GM18517 (cell line): ENCODE measurements around the gene ERMARD.

Source experiments
- ATAC-seq: cut with Tn5 transposase; IDR thresholded peaks from one replicate; pipeline ENCODE4 v1.9.1; 2021; ENCODE audit warnings: mild to moderate bottlenecking, moderate library complexity; ENCODE audit not compliant: unreplicated experiment

ERMARD gene

DNA sequence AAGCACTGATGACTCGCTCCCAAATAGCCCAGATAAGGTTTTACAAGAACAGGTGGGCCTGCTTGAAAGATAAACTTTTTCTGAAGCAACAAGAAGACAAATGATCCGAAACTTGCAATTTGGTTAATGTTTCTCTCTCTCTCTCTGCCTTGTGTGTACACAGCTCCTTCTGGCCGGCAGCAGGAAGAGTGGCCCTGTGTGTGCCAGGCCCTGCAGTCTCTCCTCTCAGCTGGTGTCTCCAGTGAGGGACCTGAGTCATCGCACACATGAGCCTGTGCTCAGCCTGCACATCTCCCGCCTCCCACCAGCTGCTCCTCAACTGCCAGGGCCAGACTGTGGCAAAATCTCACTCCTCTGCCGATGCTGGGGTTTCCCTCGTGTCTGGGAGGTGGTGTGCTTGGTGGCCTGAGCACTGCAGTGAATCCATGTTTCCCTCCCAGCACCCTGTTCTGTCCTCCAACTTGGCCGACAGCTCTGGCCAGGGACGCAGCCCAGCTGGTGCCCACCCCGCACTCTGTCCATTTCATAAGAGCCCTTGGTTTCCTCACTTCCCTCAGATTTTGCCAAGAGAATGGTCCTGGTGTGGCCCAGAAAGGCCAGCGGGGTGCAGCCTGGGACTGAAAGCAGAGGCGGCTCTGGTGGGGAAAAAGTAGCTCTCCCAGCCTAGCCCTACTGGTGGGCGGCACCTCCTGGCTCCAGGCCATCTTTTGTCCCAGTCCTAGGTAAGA, 49.4 kb downstream of the ERMARD start:
- ATAC-seq: peak; percentile 72

DNA sequence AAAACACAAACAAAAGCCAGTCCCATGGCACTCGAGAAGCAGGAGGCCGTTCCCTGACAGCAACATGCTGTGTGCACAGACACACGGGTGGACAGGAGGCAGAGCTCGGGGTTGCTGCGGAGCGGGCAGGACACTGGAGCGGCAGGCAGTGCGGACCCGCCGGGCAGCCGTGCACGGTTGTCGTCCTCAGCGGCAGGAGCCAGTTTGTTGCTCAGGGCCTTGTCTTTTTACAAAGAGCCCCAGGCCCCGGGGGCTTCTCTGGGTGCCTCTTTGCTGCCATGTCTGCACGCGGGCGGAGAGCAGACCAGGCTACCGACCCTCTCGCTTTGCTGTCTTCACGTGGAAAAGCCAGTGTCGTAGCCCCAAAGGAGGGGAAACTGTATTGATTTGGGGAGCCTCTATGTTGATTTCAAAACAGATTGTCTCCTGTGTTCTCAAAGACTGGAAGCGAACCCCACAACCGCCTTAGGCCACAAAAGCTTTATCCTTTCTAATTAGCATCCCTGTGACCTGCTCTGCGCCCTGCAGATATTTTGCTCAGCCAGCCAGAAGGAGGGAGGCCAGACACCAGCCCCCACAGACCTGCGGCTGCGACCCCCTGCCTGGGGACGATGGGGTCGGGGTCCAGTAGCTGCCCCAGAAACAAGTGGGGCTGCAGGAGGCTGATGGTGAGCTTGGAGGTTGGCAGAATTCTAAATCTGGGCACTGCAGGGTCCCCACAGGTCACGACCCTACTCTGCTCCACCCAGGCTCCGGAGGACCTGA, 50.2 kb downstream of the ERMARD start:
- ATAC-seq: no peak

DNA sequence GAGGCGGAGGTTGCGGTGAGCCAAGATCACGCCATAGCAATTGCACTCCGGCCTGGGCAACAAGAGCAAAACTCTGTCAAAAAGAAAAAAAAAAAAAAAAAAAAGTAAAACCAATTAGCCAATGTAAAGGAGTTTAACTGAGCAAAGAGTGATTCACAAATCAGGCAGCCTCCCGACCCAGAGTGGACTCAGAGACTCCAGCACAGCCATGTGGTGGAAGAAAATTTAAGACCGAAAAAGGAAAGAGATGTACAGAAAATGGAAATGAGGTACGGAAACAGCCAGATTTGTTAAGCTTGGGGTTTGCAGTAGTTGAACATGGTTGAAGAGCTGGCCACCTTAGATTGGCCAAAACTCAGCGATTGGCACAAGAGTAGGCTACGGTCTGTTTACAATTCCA, 51.4 kb downstream of the ERMARD start:
- no peak for ATAC-seq

- peak; percentile 50 for ATAC-seq
These were observed 51.9 kb downstream of the ERMARD start for GRCh38 chr6:169803271-169803811.

DNA sequence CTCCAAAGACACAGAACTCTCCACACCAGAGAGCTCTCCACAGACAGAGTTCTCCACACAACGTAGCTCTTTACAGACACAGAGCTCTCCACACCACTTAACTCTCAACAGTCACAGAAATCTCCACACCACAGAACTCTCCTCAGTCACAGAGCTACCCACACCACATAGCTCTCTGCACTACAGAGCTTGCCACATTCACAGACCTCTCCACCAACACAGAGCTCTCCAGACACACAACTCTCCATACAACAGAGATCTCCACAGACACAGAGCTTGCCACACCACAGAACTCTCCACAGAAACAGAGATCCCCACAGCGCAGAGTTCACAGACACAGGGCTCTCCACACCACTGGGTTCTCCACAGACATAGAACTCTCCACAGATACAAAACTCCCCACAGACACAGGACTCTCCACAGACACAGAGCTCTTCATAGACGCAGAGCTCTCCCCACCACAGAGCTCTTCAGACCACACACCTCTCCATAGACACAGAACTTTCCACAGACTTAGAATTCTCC, 52.5 kb downstream of the ERMARD start:
- no peak for ATAC-seq

DNA sequence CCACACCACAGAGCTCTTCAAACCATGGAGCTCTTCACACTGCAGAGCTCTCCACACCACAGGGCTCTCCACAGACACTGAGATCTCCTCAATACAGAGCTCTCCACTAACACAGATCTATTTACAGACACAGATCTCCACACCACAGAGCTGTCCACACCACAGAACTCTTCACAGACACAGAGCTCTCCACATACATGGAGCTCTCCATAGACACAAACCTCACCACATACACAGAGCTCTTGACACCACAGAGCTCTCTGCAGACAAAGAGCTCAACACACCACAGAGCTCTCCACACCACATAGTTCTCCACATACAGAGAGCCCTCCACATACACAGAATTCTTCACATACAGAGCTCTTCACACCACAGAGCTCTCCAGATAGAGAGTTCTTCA, 53.0 kb downstream of the ERMARD start:
- ATAC-seq: no peak

- no peak for ATAC-seq
These were observed 53.9 kb downstream of the ERMARD start for GRCh38 chr6:169805242-169805838.

DNA sequence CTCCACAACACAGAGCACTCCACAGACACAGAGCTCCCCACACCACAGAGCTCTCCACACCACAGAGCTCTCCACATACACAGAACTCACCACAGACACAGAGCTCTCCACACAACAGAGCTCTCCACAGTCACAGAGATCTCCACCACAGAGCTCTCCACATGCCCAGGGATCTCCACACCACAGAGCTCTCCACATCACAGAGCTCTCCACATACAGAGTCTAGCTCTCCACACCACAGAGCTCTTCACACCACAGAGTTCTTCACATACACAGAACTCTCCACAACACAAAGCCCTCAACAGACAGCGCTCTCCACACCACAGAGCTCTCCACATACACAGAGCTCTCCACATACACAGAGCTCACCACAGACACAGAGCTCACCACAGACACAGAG, 55.3 kb downstream of the ERMARD start:
- ATAC-seq: no peak

DNA sequence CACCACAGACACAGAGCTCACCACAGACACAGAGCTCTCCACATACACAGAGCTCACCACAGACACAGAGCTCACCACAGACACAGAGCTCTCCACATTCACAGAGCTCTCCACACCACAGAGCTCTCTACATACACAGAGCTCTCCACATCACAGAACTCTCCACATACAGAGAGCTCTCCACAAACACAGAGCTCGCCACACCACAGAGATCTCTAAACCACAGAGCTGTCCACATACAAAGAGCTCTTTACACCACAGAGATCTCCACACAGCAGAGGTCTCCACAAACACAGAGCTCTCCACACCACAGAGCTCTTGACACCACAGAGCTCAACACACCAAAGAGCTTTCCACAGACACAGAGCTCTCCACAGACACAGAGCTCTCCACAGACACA, 55.8 kb downstream of the ERMARD start:
- no peak for ATAC-seq

DNA sequence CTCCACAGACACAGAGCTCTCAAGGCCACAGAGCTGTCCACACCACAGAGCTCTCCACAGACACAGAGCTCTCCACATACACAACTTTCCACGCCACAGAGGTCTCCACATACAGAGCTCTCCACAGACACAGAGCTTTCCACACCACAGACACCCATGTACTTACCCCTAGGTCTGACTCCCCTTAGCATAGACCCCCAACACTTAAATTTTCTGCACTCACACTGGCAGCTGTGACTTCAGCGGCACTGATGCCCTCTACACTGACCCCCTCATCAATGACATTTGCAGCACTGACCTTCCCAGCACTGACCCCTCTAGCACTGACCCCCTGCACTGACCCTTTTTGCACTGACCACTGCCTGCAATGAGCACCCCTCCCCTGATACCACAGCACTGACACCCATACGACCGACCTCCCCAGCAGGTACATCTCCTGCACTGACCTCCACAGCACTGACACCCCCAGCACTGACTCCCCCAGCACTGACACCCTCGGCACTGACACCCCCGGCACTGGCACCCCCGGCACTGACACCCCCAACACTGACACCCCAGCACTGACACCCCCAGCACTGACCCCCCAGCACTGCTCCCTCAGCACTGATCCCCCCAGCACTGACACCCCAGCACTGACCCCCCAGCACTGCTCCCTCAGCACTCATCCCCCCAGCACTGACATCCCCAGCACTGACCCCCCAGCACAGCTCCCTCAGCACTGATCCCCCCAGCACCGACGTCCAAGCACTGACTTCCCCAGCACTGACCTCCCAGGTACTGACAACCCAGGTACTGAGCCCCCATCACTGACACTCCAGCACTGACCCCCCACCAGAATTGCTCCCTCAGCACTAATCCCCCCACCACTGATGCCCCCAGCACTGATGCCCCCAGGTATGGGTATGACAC, 56.5 kb downstream of the ERMARD start:
- ATAC-seq: no peak

GRCh38 chr6:169808608-169808967, 57.2 kb downstream of the ERMARD start:
- ATAC-seq: no peak

- ATAC-seq: no peak
These were observed 58.0 kb downstream of the ERMARD start for GRCh38 chr6:169809386-169809785.

DNA sequence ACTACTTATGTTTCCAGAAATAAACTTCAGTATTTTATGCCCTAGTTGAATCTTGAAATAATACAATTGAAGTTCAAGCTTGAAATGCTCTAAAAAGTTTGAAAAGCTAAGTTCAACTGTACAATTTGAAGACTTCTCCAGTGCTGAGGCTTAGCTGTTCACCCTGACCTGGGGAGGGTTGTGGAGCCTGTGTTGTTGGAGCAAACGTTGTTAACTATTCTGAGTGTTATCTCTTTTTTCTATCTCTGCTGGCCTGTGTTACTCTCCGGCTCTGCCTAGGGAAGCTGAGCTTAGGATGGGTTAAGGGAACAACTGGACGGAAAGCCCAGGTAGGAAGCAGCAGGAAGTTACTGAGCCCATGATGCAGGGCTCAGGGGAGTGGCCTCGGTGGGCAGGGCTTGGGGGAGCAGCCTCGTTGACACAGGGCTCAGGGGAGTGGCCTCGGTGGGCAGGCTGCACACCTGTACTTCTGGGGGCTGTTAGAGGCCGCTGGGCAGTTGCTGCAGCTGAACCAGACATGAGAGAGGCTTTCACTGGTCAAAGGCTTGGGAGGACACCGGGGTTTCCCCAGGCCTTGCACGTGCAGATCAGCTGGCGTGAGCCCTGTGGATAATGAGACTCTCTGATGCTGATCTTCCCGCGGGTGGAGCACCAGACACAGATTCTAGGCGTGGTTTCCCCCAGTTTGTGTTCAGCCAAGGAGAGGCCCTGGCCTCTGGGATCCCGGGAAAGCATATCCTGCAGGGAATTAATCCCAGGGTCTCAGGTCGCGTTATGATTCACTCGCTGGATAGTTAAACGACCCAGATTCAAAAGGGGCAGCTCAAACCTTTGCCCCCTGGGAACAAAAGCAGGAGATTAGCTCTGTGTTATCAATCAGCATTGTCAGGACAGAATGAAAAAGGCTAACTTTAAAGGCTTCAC, 58.9 kb downstream of the ERMARD start:
- no peak for ATAC-seq

DNA sequence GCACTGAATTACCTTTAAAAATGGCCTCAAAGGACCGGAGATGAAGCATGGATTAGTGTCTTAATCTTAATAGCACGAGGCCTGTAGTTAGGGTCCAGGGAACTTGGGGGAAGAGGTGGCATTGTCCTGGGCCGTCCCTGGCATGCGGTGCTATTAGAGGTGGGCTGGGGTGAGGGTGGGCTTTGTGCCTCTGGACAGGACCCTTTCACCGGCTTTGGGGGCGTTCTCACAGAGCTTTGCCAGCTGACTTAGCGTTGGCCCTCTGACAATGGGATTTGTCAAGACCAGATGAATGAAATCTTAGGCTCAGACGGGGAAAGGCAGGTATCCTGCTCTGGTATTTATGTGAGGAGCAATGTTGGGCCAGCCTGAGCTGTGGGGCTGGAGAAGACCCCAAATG, 59.6 kb downstream of the ERMARD start:
- no peak for ATAC-seq

- no peak for ATAC-seq
These were observed 60.3 kb downstream of the ERMARD start for GRCh38 chr6:169811521-169812256.

DNA sequence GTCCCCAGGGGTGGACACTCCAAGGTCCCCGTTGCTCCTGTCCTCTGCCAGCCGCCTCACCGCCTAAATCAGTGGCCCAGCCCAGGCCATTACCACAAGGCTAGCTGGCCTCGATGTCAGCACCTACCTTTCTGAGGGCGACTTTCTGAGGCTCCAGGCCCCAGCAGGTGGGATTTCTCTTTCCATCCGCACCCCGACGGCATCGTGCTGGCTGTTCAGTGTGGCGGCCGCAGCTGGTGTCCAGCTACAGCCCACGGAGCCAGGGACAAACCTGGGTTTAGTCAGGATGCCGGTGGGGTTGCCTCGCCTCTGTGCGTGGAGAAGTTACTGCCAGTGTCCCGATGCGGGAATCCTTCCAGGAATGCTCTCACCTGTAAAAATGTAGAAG, 60.8 kb downstream of the ERMARD start:
- ATAC-seq: no peak

DNA sequence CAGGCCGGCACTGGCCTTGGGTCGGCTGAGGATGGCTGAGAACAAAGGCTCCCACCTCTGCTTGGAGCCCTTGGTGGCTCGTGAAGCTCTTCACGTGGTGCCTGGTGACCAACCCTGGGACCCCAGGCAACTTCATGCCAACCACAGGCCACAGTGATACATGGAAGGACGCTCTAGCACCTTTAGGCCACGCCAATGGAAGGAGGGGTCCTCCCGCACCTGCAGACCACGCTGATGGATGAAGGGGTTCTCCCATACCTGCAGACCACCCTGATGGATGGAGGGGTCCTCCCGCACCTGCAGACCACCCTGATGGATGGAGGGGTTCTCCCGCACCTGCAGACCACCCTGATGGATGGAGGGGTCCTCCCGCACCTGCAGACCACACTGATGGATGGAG, 62.5 kb downstream of the ERMARD start:
- no peak for ATAC-seq

DNA sequence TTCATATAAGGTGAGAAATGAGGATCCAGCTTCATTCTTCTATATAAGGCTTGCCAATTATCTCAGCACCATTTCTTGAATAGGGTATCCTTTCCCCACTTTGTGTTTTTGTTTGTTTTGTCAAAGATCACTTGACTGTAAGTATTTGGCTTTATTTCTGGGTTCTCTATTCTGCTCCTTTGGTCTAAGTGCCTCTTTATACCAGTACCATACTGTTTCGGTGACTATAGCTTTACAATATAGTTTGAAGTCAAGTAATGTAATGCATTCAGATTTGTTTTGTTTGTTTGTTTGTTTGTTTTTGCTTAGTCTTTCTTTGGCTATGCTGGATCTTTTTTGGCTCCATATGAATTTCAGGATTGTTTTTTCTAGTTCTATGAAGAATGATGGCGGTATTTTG, 64.6 kb downstream of the ERMARD start:
- no peak for ATAC-seq

GRCh38 chr6:169816975-169817374, 65.6 kb downstream of the ERMARD start:
- ATAC-seq: no peak
